Liver (tissue), 9 donors: ENCODE measurements around the gene IL6. TPM values are rescaled to one million over a fixed set of nuclear protein-coding genes. Genes with fewer than 3 reads are reported as not detected.

ENCODE experiments used
- DNase-seq: peaks from one replicate; pipeline ENCODE4 v3.0.0-alpha.2; 2017; ENCODE audit warnings: low spot score
- H3K27ac ChIP-seq, 2 donors: one replicate each; pipeline ENCODE4 v1.7.0; 2013; ENCODE audit warnings: inconsistent platforms in 2 of 2, low read length in 2 of 2, control low read depth in 1 of 2, low read depth in 1 of 2, mild to moderate bottlenecking in 1 of 2
- H3K27me3 ChIP-seq, 4 donors: one replicate each; pipeline versions ENCODE4 v1.6.1 to v1.7.0; 2013; ENCODE audit warnings: low read length in 3 of 4, inconsistent platforms in 1 of 4, mild to moderate bottlenecking in 1 of 4, moderate library complexity in 1 of 4; ENCODE audit not compliant: control insufficient read depth in 4 of 4, insufficient read depth in 4 of 4
- H3K36me3 ChIP-seq, 4 donors: one replicate each; pipeline versions ENCODE4 v1.6.1 to v1.7.0; 2013; ENCODE audit warnings: low read length in 3 of 4, mild to moderate bottlenecking in 3 of 4, low read depth in 1 of 4, moderate library complexity in 1 of 4; ENCODE audit not compliant: control insufficient read depth in 4 of 4, insufficient read depth in 3 of 4
- H3K4me1 ChIP-seq, 4 donors: one replicate each; pipeline versions ENCODE4 v1.6.1 to v1.7.0; 2013; ENCODE audit warnings: low read length in 3 of 4, mild to moderate bottlenecking in 3 of 4, moderate library complexity in 1 of 4; ENCODE audit not compliant: control insufficient read depth in 4 of 4, insufficient read depth in 4 of 4
- H3K4me3 ChIP-seq, 3 donors: one replicate each; pipeline versions ENCODE4 v1.6.1 to v1.7.0; 2013; ENCODE audit warnings: low read length in 3 of 3, control low read depth in 1 of 3, low read depth in 1 of 3, mild to moderate bottlenecking in 1 of 3
- H3K9ac ChIP-seq, 2 donors: one replicate each; pipeline ENCODE4 v1.7.0; 2013; ENCODE audit warnings: low read length in 2 of 2, mild to moderate bottlenecking in 2 of 2, moderate library complexity in 2 of 2, control low read depth in 1 of 2, low read depth in 1 of 2
- H3K9me3 ChIP-seq, 4 donors: one replicate each; pipeline versions ENCODE4 v1.6.1 to v1.7.0; 2013; ENCODE audit warnings: low read length in 3 of 4; ENCODE audit not compliant: control insufficient read depth in 4 of 4
- ATF3 ChIP-seq: IDR thresholded peaks from 2 replicates; pipeline ENCODE4 v1.6.1; 2016; ENCODE audit warnings: antibody characterized with exemption
- CTCF ChIP-seq: fragments of 150-350 bp; IDR thresholded peaks from 2 replicates; pipeline ENCODE4 v1.5.1; 2017; ENCODE audit warnings: improper control_type of control experiment, low read depth, low read length; ENCODE audit not compliant: missing input control
- FOXA1 ChIP-seq: IDR thresholded peaks from 2 replicates; pipeline ENCODE4 v1.6.1; 2016; ENCODE audit warnings: antibody characterized with exemption
- FOXA2 ChIP-seq: IDR thresholded peaks from 2 replicates; pipeline ENCODE4 v1.6.1; 2016; ENCODE audit warnings: antibody characterized with exemption
- GABPA ChIP-seq, 2 donors: IDR thresholded peaks in 1 of 2; conservative IDR thresholded peaks in 1 of 2; 2 replicates each; pipeline ENCODE4 v1.6.1; 2016; ENCODE audit warnings: antibody characterized with exemption in 2 of 2, mild to moderate bottlenecking in 1 of 2, moderate library complexity in 1 of 2
- HNF4A ChIP-seq, 2 donors: conservative IDR thresholded peaks; 2 replicates each; pipeline ENCODE4 v1.6.1; 2016; ENCODE audit warnings: antibody characterized with exemption in 2 of 2, mild to moderate bottlenecking in 2 of 2
- HNF4G ChIP-seq: IDR thresholded peaks from 2 replicates; pipeline ENCODE4 v1.6.1; 2016; ENCODE audit warnings: antibody characterized with exemption
- JUND ChIP-seq, 2 donors: IDR thresholded peaks; 2 replicates each; pipeline ENCODE4 v1.6.1; 2016; ENCODE audit warnings: antibody characterized with exemption in 2 of 2
- NR2F2 ChIP-seq: IDR thresholded peaks from 2 replicates; pipeline ENCODE4 v1.6.1; 2016; ENCODE audit warnings: antibody characterized with exemption
- RAD21 ChIP-seq, 2 donors: IDR thresholded peaks; 2 replicates each; pipeline ENCODE4 v1.6.1; 2016; ENCODE audit warnings: antibody characterized with exemption in 2 of 2, mild to moderate bottlenecking in 2 of 2
- SP1 ChIP-seq: IDR thresholded peaks from 2 replicates; pipeline ENCODE4 v1.6.1; 2018; ENCODE audit warnings: antibody characterized with exemption, mild to moderate bottlenecking
- TAF1 ChIP-seq: conservative IDR thresholded peaks from 2 replicates; pipeline ENCODE4 v1.6.1; 2016; ENCODE audit warnings: antibody characterized with exemption, mild to moderate bottlenecking
- YY1 ChIP-seq: IDR thresholded peaks from 2 replicates; pipeline ENCODE4 v1.6.1; 2016; ENCODE audit warnings: antibody characterized with exemption, mild to moderate bottlenecking
- ZBTB33 ChIP-seq: IDR thresholded peaks from 2 replicates; pipeline ENCODE4 v1.6.1; 2016; ENCODE audit warnings: antibody characterized with exemption
- WGBS: extraction: QIAGEN DNeasy Blood & Tissue Kit; methylation state at CpG from one replicate; pipeline ENCODE4 v1.1.7; 2013; 5-methylcytosine and 5-hydroxymethylcytosine counted together
- polyA plus RNA-seq, 2 donors: library from polyadenylated mRNA; stranded (reverse) in 1 of 2; unstranded in 1 of 2; fragments of 200-250 nt in 1 of 2; fragments of >200 nt in 1 of 2; fragmentation: Nextera tagmentation in 1 of 2; extraction: Ambion mirVana in 1 of 2; gene quantifications; one replicate each; pipeline versions ENCODE4 v1.2.1 to v1.2.3, GENCODE V29; 2013 to 2015
- total RNA-seq, 2 donors: library from RNA; depleted of rRNA; stranded (reverse); fragments of >200 nt; gene quantifications; one replicate each; pipeline ENCODE4 v1.2.3, GENCODE V29; 2014
- TF ChIP-seq, protein P1 (sequence below): IDR thresholded peaks from 2 replicates; pipeline ENCODE4 v1.6.1; 2016; ENCODE audit warnings: antibody characterized with exemption, mild to moderate bottlenecking
- donor health status: healthy.
- donor health status: healthy.
- donor health status: healthy.
- donor health status: healthy.
- donor health status: healthy.

Gene IL6
- total and polyA plus RNA-seq, 4 donors: 0.17 TPM; not detected in 3

DNA sequence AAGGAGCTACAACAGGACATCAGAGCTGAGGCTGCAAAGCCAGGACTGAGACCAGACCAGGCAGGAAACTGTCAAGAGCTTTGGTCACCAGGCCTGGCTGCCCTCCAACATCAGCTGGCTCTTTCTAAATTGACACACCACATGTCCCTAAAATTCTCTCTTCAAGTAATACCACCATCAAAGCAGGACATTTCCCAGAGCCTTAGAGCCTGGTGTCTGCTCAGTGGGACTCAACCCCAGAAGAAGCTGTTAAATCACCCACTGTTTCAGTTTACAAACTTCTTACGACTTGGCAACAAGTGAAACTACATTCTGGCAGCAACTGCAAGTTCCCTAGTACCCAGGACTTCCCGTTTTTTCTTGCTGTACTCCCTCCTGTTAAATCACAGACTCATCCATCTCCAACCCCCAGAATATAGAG, 3.8 kb upstream of the IL6 start:
- 28% methylated on average over 2 of the region's 2 CpGs for WGBS
- Histone ChIP-seq H3K4me1 (peaks cover 0 to 25% (median 20%) of the 10 kb centered on the region in 4 donors), H3K9ac (no peak overlapping the region), H3K4me3 (no peak overlapping the region), H3K36me3 (no peaks in the 10 kb centered on the region), H3K27ac (peak overlapping the region; percentile 17 to 51), H3K9me3 (no peaks in the 10 kb centered on the region), H3K27me3 (no peaks in the 10 kb centered on the region)
- DNase-seq: peak; percentile 36
- TF ChIP-seq HNF4A (conservative IDR thresholded peaks at IDR 0.05) (no peak), SP1 (peak; percentile 23), RAD21 (IDR thresholded peaks at IDR 0.05) (peak in 1 of 2 donors; percentile 9), JUND (IDR thresholded peaks at IDR 0.05) (no peak), HNF4G (no peak)
- TF ChIP-seq, protein P1, sequence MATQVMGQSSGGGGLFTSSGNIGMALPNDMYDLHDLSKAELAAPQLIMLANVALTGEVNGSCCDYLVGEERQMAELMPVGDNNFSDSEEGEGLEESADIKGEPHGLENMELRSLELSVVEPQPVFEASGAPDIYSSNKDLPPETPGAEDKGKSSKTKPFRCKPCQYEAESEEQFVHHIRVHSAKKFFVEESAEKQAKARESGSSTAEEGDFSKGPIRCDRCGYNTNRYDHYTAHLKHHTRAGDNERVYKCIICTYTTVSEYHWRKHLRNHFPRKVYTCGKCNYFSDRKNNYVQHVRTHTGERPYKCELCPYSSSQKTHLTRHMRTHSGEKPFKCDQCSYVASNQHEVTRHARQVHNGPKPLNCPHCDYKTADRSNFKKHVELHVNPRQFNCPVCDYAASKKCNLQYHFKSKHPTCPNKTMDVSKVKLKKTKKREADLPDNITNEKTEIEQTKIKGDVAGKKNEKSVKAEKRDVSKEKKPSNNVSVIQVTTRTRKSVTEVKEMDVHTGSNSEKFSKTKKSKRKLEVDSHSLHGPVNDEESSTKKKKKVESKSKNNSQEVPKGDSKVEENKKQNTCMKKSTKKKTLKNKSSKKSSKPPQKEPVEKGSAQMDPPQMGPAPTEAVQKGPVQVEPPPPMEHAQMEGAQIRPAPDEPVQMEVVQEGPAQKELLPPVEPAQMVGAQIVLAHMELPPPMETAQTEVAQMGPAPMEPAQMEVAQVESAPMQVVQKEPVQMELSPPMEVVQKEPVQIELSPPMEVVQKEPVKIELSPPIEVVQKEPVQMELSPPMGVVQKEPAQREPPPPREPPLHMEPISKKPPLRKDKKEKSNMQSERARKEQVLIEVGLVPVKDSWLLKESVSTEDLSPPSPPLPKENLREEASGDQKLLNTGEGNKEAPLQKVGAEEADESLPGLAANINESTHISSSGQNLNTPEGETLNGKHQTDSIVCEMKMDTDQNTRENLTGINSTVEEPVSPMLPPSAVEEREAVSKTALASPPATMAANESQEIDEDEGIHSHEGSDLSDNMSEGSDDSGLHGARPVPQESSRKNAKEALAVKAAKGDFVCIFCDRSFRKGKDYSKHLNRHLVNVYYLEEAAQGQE: no peak

DNA sequence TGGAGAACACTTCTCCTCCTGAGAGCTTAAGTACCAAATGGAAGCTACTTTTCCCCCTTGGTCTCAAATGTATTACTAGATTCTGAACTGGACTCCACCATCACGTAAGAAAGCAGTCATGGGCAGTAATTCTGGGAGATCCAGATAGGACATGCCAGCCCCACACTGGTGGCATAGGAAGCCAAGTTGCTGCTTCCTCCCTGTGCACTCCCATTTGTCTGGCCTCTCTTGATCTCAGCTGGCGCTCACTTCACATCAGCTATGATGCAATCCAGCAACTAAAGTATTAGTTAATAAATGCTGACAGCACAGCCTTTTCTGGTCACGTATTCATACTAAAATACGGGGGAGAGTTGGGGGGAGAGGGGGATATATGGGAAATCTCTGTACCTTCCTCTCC, 3.4 kb upstream of the IL6 start:
- no peak for DNase-seq
- Histone ChIP-seq H3K36me3 (no peaks in the 10 kb centered on the region), H3K27ac (peak overlapping the region; percentile 17 to 51), H3K9me3 (no peaks in the 10 kb centered on the region), H3K4me1 (peaks cover 0 to 25% (median 20%) of the 10 kb centered on the region in 4 donors), H3K27me3 (no peaks in the 10 kb centered on the region), H3K4me3 (no peak overlapping the region), H3K9ac (no peak overlapping the region)
- TF ChIP-seq NR2F2 (no peak), RAD21 (IDR thresholded peaks at IDR 0.05) (no peak), SP1 (no peak), GABPA (IDR thresholded peaks at IDR 0.05 in 1 of 2, conservative IDR thresholded peaks at IDR 0.05 in 1 of 2) (no peak), YY1 (no peak), FOXA2 (no peak)
- TF ChIP-seq, protein P1: no peak
- 32% methylated on average over 4 of the region's 4 CpGs for WGBS

GRCh38 chr7:22724861-22725260, 2.1 kb upstream of the IL6 start:
- no peaks in the 10 kb centered on the region for H3K27me3 ChIP-seq
- H3K36me3 ChIP-seq: no peaks in the 10 kb centered on the region
- H3K4me1 ChIP-seq: peaks cover 0 to 25% (median 20%) of the 10 kb centered on the region in 4 donors
- no peak for DNase-seq
- no peak overlapping the region for H3K9ac ChIP-seq
- WGBS: 88% methylated on average over 6 of the region's 6 CpGs
- H3K27ac ChIP-seq: no peak overlapping the region
- no peak overlapping the region for H3K4me3 ChIP-seq
- H3K9me3 ChIP-seq: no peaks in the 10 kb centered on the region
- TF ChIP-seq FOXA1 (no peak), ZBTB33 (no peak), RAD21 (IDR thresholded peaks at IDR 0.05) (no peak), CTCF (no peak), SP1 (no peak), ATF3 (no peak), TAF1 (no peak), JUND (IDR thresholded peaks at IDR 0.05) (no peak), HNF4G (no peak), HNF4A (conservative IDR thresholded peaks at IDR 0.05) (no peak)
